Vagina (tissue), 2 donors: Measurements from ENCODE around the gene PKD1L1.

ENCODE experiments used
- CTCF ChIP-seq, 3 experiments: fragments of 450-650 bp in 2 of 3; fragments of 200-600 bp in 1 of 3; sonication (generic) in 1 of 3; IDR thresholded peaks; one replicate each; pipeline ENCODE4 v1.5.1; 2017 to 2019; ENCODE audit warnings: antibody characterized with exemption in 3 of 3, mild to moderate bottlenecking in 2 of 3, moderate library complexity in 2 of 3
- POLR2AphosphoS5 ChIP-seq, 2 donors: sonication (generic); formaldehyde crosslinking; IDR thresholded peaks; one replicate each; pipeline ENCODE4 v1.9.0; 2017; ENCODE audit warnings: antibody characterized with exemption in 2 of 2, mild to moderate bottlenecking in 2 of 2, low read depth in 1 of 2; ENCODE audit not compliant: insufficient read depth in 1 of 2

DNA sequence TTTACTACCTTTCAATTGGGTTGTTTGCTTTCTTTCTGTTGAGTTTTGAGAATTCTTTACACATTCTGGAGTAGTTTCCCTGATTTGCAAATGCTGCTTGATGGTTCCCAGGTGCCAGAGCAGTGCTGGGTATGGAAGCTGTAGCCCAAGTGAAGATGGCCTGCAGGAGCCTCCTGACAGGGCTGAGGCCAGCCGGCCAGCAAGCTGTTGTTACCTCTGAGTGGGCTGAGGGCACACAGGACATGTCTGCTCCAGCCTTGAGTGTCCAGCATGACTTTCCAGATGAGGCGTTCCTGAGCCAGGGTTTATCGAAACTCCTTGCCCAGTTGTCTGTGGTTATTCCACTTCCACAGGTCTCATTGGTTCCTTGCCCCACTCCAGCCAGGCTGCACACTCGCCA is 201.8 kb downstream of the PKD1L1 start:
- TF ChIP-seq CTCF (IDR thresholded peaks at IDR 0.05): no peak
- no peak for TF ChIP-seq POLR2AphosphoS5 (IDR thresholded peaks at IDR 0.05; ENCODE audit: insufficient read depth in 1 of 2, low read depth in 1 of 2)
